Hematopoietic multipotent progenitor cell (in vitro differentiated cells): Measurements from ENCODE around the gene TXK. TPM values are rescaled to one million over a fixed set of nuclear protein-coding genes. Genes with fewer than 3 reads are reported as not detected.

Experiments
- DNase-seq, 3 donors: peaks; one replicate each; pipeline ENCODE4 v3.0.0-alpha.2; 2011 to 2015; ENCODE audit warnings: low read depth in 2 of 3, low spot score in 2 of 3
- total RNA-seq: library from RNA; depleted of rRNA; stranded (reverse); fragments of >200 nt; gene quantifications from one replicate; pipeline ENCODE4 v1.2.3, GENCODE V29; 2012

Gene TXK
- total RNA-seq, 1 donor, result 3.8 TPM

GRCh38 chr4:48065587-48066052, 68.4 kb downstream of the TXK start:
- no peak for DNase-seq

- no peak for DNase-seq
Measured at GRCh38 chr4:48064349-48064748, 69.7 kb downstream of the TXK start.

GRCh38 chr4:48058617-48059530, 75.2 kb downstream of the TXK start:
- no peak for DNase-seq

- DNase-seq, result no peak
Measured at GRCh38 chr4:48051078-48051477, 83.0 kb downstream of the TXK start.

GRCh38 chr4:48049483-48049882, 84.6 kb downstream of the TXK start:
- no peak for DNase-seq

- DNase-seq, result peak in 1 of 3 donors; percentile 7
Measured at GRCh38 chr4:48047896-48048295, 86.2 kb downstream of the TXK start.

- DNase-seq, result peak; percentile 3 to 84 (median 76)
Measured at GRCh38 chr4:48047421-48047844, 86.6 kb downstream of the TXK start.

- DNase-seq, result no peak
Measured at GRCh38 chr4:48046059-48046458, 88.0 kb downstream of the TXK start.

GRCh38 chr4:48044298-48044697, 89.8 kb downstream of the TXK start:
- DNase-seq, result no peak

- DNase-seq, result no peak
Measured at GRCh38 chr4:48043504-48043903, 90.5 kb downstream of the TXK start.

- DNase-seq, result no peak
Measured at GRCh38 chr4:48042979-48043461, 91.0 kb downstream of the TXK start.

GRCh38 chr4:48041535-48042137, 92.4 kb downstream of the TXK start:
- no peak for DNase-seq

- no peak for DNase-seq
Measured at GRCh38 chr4:48039561-48039960, 94.5 kb downstream of the TXK start.

- no peak for DNase-seq
Measured at GRCh38 chr4:48038666-48039065, 95.4 kb downstream of the TXK start.

GRCh38 chr4:48037117-48037462, 97.0 kb downstream of the TXK start:
- DNase-seq, result no peak

GRCh38 chr4:48035952-48036351, 98.1 kb downstream of the TXK start:
- no peak for DNase-seq

GRCh38 chr4:48033825-48034413, 100.1 kb downstream of the TXK start:
- DNase-seq, result peak; percentile 23 to 71 (median 50)

- no peak for DNase-seq
Measured at GRCh38 chr4:48033412-48033811, 100.6 kb downstream of the TXK start.

- no peak for DNase-seq
Measured at GRCh38 chr4:48032721-48033120, 101.3 kb downstream of the TXK start.

- no peak for DNase-seq
Measured at GRCh38 chr4:48031802-48032525, 102.1 kb downstream of the TXK start.

- no peak for DNase-seq
Measured at GRCh38 chr4:48030470-48030869, 103.6 kb downstream of the TXK start.
